ENCODE data around the gene EGFL6. TPM values are rescaled to one million over a fixed set of nuclear protein-coding genes. Genes with fewer than 3 reads are reported as not detected.

The EGFL6 gene
- total and polyA plus RNA-seq, 10 of the 15 experiments (the other 5 are each of a cell fraction or from before 2014, with no cell fraction given), result 0.03 TPM; not detected in 9

DNA sequence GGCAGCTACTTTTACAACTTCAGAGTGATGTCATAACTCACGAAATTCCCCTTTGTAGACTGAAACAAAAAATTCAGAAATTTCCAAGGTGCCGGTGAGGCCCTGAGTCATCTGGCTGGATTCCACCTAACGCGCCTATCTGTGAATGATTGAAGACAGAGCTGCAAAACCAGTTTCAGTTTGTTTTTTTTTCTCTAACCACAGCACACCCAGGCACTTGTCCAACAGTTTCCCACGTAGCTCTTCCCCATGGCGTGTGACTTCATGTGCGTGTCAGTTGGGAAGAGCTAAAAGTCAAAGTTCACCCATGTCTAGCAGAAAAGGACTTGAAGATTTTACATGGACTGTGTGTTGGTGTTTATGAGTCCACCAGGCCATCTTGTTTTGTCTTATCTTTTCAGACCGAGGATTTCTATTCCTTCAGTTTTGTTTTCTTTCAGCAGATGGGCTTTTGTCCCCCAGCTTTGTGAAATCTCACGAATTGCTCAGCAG, 99.9 kb downstream of the EGFL6 start (continued):
- TF ChIP-seq RAD51 (IDR thresholded peaks at IDR 0.05) (peak; percentile 65), DPF2 (IDR thresholded peaks at IDR 0.05) (peak; percentile 64; the same call in 1 of the 2 replicates), MYC (IDR thresholded peaks at IDR 0.05; ENCODE audit: insufficient read depth, insufficient read length, insufficient replicate concordance, low read length, severe bottlenecking) (no peak), SMAD1 (IDR thresholded peaks at IDR 0.05; ENCODE audit: low read depth, partially characterized antibody) (peak; percentile 90), CHD1 (IDR thresholded peaks at IDR 0.05; ENCODE audit: low read depth, low read length) (no peak), RCOR1 (conservative IDR thresholded peaks at IDR 0.05; ENCODE audit: low read depth, low read length) (no peak), GABPA (IDR thresholded peaks at IDR 0.05; ENCODE audit: low read depth) (0 out of 2 replicates have a peak, but pooled peaks have one; percentile 10), BHLHE40 (IDR thresholded peaks at IDR 0.05; ENCODE audit: borderline replicate concordance in 1 of 2, low read depth in 2 of 2, low read length in 1 of 2) (peak; percentile 85 to 87), EGR1 (IDR thresholded peaks at IDR 0.05; ENCODE audit: borderline replicate concordance in 1 of 2, low read depth in 2 of 2, low read length in 2 of 2) (no peak), SIN3A (IDR thresholded peaks at IDR 0.05; ENCODE audit: low read depth, low read length) (no peak), IKZF1 (conservative IDR thresholded peaks at IDR 0.05) (peak; percentile 99), SRF (IDR thresholded peaks at IDR 0.05; ENCODE audit: low read depth in 2 of 2, low read length in 2 of 2) (no peak), POLR2AphosphoS5 (IDR thresholded peaks at IDR 0.05; ENCODE audit: low read length) (peak; percentile 75), FOXM1 (IDR thresholded peaks at IDR 0.05; ENCODE audit: low read depth, low read length) (peak; percentile 84), IKZF2 (IDR thresholded peaks at IDR 0.05) (peak; percentile 99), NR2F1 (conservative IDR thresholded peaks at IDR 0.05) (peak; percentile 91), RFX5 (IDR thresholded peaks at IDR 0.05; ENCODE audit: low read depth, low read length) (no peak)
- TF ChIP-seq, protein P1, sequence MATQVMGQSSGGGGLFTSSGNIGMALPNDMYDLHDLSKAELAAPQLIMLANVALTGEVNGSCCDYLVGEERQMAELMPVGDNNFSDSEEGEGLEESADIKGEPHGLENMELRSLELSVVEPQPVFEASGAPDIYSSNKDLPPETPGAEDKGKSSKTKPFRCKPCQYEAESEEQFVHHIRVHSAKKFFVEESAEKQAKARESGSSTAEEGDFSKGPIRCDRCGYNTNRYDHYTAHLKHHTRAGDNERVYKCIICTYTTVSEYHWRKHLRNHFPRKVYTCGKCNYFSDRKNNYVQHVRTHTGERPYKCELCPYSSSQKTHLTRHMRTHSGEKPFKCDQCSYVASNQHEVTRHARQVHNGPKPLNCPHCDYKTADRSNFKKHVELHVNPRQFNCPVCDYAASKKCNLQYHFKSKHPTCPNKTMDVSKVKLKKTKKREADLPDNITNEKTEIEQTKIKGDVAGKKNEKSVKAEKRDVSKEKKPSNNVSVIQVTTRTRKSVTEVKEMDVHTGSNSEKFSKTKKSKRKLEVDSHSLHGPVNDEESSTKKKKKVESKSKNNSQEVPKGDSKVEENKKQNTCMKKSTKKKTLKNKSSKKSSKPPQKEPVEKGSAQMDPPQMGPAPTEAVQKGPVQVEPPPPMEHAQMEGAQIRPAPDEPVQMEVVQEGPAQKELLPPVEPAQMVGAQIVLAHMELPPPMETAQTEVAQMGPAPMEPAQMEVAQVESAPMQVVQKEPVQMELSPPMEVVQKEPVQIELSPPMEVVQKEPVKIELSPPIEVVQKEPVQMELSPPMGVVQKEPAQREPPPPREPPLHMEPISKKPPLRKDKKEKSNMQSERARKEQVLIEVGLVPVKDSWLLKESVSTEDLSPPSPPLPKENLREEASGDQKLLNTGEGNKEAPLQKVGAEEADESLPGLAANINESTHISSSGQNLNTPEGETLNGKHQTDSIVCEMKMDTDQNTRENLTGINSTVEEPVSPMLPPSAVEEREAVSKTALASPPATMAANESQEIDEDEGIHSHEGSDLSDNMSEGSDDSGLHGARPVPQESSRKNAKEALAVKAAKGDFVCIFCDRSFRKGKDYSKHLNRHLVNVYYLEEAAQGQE (IDR thresholded peaks at IDR 0.05; ENCODE audit: low read depth, low read length), result no peak
- TF ChIP-seq, protein P2, sequence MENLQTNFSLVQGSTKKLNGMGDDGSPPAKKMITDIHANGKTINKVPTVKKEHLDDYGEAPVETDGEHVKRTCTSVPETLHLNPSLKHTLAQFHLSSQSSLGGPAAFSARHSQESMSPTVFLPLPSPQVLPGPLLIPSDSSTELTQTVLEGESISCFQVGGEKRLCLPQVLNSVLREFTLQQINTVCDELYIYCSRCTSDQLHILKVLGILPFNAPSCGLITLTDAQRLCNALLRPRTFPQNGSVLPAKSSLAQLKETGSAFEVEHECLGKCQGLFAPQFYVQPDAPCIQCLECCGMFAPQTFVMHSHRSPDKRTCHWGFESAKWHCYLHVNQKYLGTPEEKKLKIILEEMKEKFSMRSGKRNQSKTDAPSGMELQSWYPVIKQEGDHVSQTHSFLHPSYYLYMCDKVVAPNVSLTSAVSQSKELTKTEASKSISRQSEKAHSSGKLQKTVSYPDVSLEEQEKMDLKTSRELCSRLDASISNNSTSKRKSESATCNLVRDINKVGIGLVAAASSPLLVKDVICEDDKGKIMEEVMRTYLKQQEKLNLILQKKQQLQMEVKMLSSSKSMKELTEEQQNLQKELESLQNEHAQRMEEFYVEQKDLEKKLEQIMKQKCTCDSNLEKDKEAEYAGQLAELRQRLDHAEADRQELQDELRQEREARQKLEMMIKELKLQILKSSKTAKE (IDR thresholded peaks at IDR 0.05; ENCODE audit: low read depth, poor library complexity, severe bottlenecking), result peak; percentile 82
- TF ChIP-seq, protein P3, sequence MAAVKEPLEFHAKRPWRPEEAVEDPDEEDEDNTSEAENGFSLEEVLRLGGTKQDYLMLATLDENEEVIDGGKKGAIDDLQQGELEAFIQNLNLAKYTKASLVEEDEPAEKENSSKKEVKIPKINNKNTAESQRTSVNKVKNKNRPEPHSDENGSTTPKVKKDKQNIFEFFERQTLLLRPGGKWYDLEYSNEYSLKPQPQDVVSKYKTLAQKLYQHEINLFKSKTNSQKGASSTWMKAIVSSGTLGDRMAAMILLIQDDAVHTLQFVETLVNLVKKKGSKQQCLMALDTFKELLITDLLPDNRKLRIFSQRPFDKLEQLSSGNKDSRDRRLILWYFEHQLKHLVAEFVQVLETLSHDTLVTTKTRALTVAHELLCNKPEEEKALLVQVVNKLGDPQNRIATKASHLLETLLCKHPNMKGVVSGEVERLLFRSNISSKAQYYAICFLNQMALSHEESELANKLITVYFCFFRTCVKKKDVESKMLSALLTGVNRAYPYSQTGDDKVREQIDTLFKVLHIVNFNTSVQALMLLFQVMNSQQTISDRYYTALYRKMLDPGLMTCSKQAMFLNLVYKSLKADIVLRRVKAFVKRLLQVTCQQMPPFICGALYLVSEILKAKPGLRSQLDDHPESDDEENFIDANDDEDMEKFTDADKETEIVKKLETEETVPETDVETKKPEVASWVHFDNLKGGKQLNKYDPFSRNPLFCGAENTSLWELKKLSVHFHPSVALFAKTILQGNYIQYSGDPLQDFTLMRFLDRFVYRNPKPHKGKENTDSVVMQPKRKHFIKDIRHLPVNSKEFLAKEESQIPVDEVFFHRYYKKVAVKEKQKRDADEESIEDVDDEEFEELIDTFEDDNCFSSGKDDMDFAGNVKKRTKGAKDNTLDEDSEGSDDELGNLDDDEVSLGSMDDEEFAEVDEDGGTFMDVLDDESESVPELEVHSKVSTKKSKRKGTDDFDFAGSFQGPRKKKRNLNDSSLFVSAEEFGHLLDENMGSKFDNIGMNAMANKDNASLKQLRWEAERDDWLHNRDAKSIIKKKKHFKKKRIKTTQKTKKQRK (IDR thresholded peaks at IDR 0.05; ENCODE audit: low read depth, low read length), result no peak
